HG03025 (cell line): ENCODE measurements around the gene GPC4.

Source experiments
- ATAC-seq: cut with Tn5 transposase; IDR thresholded peaks from one replicate; pipeline ENCODE4 v1.9.1; 2021; ENCODE audit warnings: mild to moderate bottlenecking, moderate library complexity; ENCODE audit not compliant: unreplicated experiment, low FRiP score

The GPC4 gene

GRCh38 chrX:133415276-133416105 is at the start of gene GPC4:
Gene GPC4 (minus strand): TSS chrX:133415489. CDS start chrX:133414965, 524 bp downstream.
- no peak for ATAC-seq

- no peak for ATAC-seq
Observed at GRCh38 chrX:133461231-133461630, 45.9 kb upstream of the GPC4 start.

GRCh38 chrX:133454924-133455323 is 39.6 kb upstream of the GPC4 start:
- ATAC-seq: no peak

GRCh38 chrX:133454491-133454914 is 39.2 kb upstream of the GPC4 start:
- ATAC-seq: no peak

- no peak for ATAC-seq
Observed at GRCh38 chrX:133448512-133449076, 33.3 kb upstream of the GPC4 start.

- ATAC-seq: no peak
Observed at GRCh38 chrX:133444952-133445831, 29.9 kb upstream of the GPC4 start.

GRCh38 chrX:133444196-133444595 is 28.9 kb upstream of the GPC4 start:
- ATAC-seq: no peak

- no peak for ATAC-seq
Observed at GRCh38 chrX:133440797-133441163, 25.5 kb upstream of the GPC4 start.

GRCh38 chrX:133440081-133440796 is 24.9 kb upstream of the GPC4 start:
- no peak for ATAC-seq

GRCh38 chrX:133437766-133438165 is 22.5 kb upstream of the GPC4 start:
- no peak for ATAC-seq

- ATAC-seq: no peak
Observed at GRCh38 chrX:133437356-133437755, 22.1 kb upstream of the GPC4 start.

- ATAC-seq: no peak
Observed at GRCh38 chrX:133435544-133436124, 20.3 kb upstream of the GPC4 start.

GRCh38 chrX:133434197-133434820 is 19.0 kb upstream of the GPC4 start:
- no peak for ATAC-seq

- no peak for ATAC-seq
Observed at GRCh38 chrX:133419911-133420310, 4.6 kb upstream of the GPC4 start.

GRCh38 chrX:133418588-133418987 is 3.3 kb upstream of the GPC4 start:
- no peak for ATAC-seq

GRCh38 chrX:133417364-133417763 is 2.1 kb upstream of the GPC4 start:
- no peak for ATAC-seq

- ATAC-seq: no peak
Observed at GRCh38 chrX:133414406-133415275, 648 bp downstream of the GPC4 start.

GRCh38 chrX:133413218-133413925 is 1.9 kb downstream of the GPC4 start:
- no peak for ATAC-seq
